Fibroblast of peridontal ligament (primary cell): ENCODE data around the gene RNF215.
A peak's percentile ranks its signal among the peaks of the same experiment; 100 is the strongest.

Experiments
- DNase-seq: peaks from one replicate; pipeline ENCODE4 v3.0.0-alpha.2; 2010; ENCODE audit errors: extremely low read depth

Gene RNF215

DNA sequence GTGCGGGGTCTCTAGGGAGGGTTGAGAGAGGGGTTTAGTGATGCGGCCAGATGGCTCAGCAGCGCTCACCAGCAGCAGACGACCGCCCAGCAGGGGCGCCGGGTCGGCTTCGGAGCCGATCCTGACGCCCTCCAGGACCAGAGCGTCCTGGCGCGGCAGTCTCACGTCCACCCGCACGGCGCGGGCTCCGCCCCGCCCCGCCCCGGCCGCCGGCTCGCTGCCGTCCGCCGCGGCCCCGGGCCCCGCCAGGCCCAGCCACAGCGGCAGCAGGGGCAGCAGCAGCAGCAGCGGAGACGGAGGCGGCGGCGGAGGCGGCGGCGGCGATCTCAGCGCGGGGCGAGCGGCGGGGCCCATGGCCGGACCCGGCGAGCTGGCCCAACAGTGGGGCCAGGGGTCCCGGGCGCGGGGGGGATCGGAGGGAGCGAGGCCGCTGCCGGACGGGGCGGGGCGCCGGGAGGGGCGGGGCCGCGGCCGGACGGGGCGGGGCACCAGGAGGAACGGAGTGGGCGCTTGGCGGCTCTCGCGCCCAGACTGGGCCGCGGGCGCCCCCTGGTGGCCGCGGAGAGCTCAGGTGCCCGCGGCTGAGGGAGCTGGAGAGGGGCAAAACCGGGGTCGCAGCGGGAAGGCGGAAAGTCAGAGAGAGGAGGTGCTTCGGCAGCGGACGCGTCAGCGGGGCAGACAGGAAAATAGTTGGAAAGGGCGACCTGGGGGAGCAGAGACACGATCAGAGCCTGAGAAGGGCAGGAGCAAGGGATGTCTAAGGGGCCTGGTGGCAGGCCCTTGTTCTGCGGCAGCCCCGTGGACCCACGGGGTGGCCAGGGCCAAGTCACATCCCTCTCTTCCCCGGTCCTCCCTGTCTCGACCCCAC lies at the start of gene RNF215:
RNF215 (minus strand) TSS at position 452 of the 868 bp plus-strand sequence; CDS start at position 354, 98 bp downstream.
- peak; percentile 61 for DNase-seq

- no peak for DNase-seq
Observed at GRCh38 chr22:30436196-30436595, 49.0 kb upstream of the RNF215 start.

- no peak for DNase-seq
Observed at GRCh38 chr22:30435674-30436126, 48.5 kb upstream of the RNF215 start.

GRCh38 chr22:30434843-30435242 lies 47.6 kb upstream of the RNF215 start:
- DNase-seq: no peak

GRCh38 chr22:30433773-30434172 lies 46.6 kb upstream of the RNF215 start:
- no peak for DNase-seq

DNA sequence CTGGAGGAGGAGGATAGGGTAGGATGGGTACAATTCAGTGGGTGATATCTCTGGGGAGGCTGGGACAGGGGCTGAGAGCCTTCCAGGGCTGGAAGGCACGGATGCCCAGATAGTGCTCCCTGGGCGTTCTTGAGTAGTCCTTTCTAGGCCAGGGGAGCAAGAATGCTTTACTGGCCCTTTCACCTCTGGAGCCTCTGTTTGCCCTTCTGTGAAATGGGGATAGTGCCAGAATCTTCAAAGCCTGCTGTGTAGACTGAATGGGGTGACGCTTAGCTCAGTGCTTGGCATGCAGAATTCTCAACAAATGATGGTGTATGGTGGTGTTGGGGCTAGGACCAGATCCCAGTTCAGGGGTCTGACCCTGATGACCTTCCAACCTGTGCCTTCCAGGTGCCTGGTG lies 46.0 kb upstream of the RNF215 start:
- DNase-seq: no peak

GRCh38 chr22:30432520-30432919 lies 45.3 kb upstream of the RNF215 start:
- DNase-seq: no peak

GRCh38 chr22:30432096-30432495 lies 44.9 kb upstream of the RNF215 start:
- no peak for DNase-seq

- no peak for DNase-seq
Observed at GRCh38 chr22:30430933-30431332, 43.7 kb upstream of the RNF215 start.

GRCh38 chr22:30429887-30430286 lies 42.7 kb upstream of the RNF215 start:
- DNase-seq: no peak

DNA sequence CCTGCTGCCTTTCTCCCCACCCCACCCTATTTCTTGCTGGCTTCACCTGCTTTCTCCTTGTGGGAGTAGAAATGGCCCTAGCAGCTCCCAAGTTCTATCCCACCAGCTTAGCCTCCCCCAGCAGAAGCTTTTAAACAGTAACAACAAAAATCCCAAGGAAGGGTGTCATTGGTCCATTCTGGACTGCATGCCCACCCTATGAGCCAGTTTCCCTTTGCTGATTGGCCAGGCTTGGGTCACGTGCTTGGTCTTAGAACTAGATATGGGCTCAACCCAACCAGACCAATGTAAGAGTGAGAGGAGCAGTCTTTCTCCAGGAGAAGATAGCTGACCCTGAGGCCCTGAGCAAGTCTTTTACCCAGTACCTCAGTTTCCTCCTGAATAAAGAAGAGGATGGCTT lies 40.7 kb upstream of the RNF215 start:
- no peak for DNase-seq

GRCh38 chr22:30426388-30427353 lies 39.5 kb upstream of the RNF215 start:
- peak; percentile 57 for DNase-seq

- DNase-seq: peak; percentile 55
Observed at GRCh38 chr22:30425616-30426387, 38.6 kb upstream of the RNF215 start, which contains the start of gene MTFP1. Gene MTFP1, plus strand, starts transcription at chr22:30425768. Its CDS starts 112 bp downstream, at chr22:30425880.

DNA sequence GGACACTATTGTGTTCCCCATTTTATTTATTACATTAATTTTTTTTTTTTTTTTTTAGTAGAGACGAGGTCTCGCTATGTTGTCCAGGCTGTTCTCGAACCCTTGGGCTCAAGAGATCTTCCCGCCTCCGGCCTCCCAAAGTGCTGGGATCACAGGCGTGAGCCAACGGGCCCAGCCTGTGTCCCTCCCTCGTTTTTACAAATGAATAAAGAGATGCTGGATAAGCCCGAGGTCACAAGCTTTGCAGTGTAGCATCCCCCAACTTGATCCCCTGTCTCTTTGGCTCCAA lies 38.1 kb upstream of the RNF215 start:
- DNase-seq: no peak

DNA sequence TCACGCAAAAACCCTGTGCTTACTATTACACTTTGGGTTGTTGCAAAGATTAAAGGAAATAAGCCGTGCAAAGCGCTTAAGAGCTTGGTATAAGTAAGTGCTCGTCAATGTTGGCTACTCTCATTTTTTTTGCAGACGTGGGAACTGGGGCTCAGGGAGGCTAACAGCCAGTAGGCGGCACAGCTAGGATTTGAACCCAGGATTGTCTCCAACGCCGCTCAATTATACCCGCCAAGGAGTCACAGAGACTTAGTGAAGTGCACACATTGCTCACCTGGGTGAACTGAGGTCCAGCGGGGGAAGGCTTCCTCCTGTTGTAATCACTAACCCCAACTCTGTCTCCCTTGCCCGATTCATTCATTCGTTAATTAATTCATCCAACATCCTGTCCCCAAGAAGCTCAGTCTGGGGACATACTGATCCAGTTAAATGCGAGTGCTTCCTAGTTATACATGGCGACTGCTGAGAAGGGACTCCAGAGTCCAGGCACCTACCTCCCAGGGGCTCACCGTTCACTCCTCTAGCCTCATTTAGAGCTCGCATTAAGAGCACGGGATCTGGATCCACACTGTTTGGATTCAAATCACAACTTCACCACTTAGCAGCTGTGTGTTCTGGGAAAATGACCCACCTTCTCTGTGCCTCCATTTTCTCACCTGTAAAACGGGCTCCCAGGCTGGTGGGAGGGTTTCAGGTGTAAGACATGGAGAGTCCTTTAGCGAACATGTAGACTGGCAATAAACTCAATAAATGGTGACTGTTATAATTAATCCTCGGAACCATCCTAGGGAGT lies 37.5 kb upstream of the RNF215 start:
- DNase-seq: no peak

DNA sequence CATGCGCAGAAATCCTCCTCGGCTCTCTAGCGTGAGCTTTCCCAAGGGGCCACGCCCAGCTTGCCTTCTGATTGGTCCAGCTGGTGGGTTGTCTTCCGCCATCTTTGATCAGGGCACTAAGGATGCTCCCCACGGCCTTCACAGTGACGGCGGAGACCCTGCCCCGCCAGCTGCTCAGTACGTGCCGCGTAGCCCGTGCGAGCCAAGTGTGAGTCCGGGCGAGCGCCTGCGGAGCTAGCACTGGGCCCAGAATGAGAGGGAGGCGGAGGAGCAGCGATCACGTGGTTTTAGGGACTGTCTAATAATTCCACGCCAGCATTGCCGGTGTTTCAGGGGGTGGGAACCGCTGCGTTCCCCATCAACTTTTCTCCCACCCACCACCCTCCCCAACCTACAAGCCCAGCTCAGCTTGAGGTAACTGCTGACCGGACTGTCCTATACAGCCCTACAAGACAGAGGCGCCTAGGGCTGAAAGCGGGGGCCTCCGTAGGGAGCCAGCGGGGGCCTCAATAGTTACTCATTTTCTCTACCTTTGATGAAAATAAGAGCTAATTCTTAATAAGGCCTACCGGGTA lies 36.8 kb upstream of the RNF215 start:
- peak; percentile 100 for DNase-seq

DNA sequence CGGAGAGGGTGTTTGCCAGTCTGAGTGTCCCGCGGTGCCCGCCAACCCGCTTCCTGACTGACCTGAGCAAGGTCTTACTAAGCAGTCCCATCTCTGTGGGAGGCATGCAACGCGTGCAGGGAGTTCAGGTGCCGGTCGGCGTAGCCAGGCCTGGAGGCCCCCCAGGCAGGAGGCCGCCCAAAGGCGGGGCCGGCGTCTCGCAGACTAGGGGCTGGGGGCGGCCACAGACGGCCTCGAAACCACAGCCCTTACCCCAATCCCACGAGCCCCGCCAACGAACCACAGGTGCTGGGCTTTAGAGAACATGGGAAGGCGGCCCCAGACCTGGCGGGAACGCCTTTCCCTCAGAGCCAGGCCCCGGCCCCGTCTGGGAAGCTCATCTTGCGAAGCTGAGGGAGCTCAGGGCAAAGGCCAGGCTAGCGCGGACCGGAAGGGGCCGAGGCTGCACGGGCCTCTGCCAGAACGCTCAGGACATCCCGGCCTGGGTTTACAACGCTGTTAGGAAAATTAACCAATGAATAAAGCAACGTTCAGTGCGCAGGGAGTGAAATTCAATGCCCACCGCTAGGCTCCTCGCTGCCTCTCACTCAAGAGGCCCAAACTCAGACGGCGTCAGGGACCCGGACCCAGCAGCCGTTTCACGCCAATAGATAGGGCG lies 36.2 kb upstream of the RNF215 start:
- DNase-seq: no peak

DNA sequence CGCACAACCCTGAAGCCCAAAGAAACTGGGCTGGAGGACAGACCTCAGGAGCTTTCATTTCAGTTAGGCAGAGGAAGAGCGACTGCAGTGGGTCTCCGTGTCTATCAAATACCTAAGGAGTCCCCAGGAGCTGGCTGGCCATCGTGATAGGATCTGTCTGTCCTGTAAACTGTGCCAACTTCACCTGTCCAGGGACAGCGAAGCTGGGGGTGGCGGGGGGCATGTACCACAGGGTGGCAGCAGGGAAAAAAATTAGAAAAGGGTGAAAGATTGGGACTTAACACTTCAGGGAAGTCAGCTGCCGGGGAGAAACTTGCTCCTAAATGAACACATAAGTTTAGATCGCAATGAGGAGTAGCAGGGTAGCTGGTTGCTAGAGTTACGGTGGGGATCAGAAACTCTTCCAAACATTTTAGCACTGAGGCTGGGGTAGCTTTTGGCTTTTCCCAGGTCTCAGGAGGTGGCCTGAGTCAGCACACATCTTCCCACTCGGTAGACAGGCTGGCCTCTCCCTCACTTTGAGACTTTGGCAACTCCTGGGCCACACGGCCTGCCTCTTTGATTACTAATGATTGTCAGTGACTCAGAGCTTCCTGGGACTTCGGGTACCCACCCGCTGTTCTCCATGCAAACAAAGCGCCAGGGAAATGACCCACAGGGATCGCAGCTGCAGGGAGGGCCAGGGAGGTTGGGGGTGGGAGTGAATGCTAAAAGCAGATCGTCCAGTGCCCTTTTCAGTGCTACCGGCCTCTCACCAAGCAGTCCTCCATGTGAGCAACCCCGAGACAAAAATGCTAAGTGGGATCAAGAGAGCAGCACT lies 35.5 kb upstream of the RNF215 start:
- DNase-seq: peak; percentile 84
